DMS 273 (cell line): ENCODE measurements around the gene PHLDB3.
"Not testable (repeated sequence)": the region's sequence is repeated elsewhere in the genome, so short reads cannot be mapped to it uniquely, and the experiment has no call there.

Experiments used
- DNase-seq: peaks from one replicate; lab custom pipeline; 2025; ENCODE audit not compliant: unreplicated experiment; lab: John Stamatoyannopoulos, UW

Gene PHLDB3

GRCh38 chr19:43446746-43447489 lies 57.6 kb downstream of the PHLDB3 start:
- peak; percentile 85 for DNase-seq

GRCh38 chr19:43445426-43445825 lies 59.1 kb downstream of the PHLDB3 start:
- DNase-seq = no peak

- no peak for DNase-seq
Observed at GRCh38 chr19:43444531-43445287, 59.8 kb downstream of the PHLDB3 start.

- DNase-seq = not testable (repeated sequence)
Observed at GRCh38 chr19:43444091-43444490, 60.5 kb downstream of the PHLDB3 start.

DNA sequence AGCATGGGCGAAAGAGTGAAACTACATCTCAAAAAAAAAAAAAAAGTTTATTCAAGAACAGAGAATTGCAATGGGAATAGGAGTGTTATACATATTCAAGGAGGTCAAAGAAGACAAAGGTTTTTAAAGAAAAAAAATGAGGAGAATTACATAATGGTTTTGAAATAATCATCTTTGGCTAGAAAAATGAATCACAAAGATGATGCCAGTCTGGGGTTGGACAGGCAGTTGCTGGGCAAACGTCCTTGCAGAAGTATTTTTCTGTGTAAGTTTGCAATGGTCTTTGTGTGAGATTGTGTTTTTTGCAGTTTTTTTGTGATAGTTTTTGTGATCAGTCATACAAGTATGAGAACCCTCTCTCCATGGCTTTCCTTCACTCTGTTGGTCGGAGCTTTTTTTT lies 62.8 kb downstream of the PHLDB3 start:
- DNase-seq = no peak

DNA sequence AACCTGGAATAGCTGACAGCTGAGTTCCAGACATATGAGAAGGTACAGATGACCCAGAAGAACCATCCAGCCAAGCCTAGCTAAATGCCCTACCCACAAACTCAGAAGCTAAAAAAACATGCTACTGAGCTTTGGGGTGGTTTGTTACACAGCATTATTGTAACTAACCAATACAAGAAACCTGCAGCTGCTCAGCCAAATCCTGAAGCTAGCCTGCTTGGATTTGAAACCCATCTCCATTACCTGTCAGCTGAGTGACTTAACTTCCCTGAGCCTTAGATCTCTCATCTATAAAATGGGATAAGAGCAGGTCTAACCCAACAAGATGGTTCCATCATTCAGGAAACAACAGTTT lies 64.9 kb downstream of the PHLDB3 start:
- no peak for DNase-seq

DNA sequence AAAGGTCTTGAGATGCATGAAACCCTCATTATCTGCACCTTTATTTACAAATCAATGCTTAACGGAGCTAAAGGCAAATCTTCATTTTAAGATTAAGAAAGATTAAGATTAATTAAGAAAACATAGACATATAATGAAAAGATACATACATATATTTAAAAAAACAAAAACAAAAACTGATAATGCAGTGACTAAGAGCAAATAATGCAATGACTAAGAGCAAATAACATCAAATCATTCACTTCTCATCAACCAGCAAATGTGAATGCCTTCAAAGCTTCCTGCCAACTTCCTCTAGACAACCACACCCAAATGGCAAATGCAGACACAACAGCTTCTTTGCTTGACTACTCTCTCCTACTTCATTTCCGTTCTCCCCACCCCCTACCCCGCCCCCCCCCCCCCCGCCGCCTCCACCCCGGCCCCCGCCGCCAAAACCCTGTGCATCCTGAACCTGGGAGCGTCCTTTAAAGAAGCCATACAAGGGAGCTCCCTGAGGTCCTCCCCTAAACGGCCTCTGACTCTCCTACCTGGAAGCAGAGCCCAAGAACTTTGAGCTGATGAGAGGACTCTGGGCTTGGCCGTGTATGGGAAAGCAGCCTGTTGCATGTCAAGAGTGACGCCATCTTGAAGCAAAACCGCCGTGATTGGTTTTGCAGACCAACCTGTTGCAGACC lies 65.4 kb downstream of the PHLDB3 start:
- no peak for DNase-seq

- DNase-seq = peak; percentile 36
Observed at GRCh38 chr19:43438291-43439031, 66.1 kb downstream of the PHLDB3 start.

DNA sequence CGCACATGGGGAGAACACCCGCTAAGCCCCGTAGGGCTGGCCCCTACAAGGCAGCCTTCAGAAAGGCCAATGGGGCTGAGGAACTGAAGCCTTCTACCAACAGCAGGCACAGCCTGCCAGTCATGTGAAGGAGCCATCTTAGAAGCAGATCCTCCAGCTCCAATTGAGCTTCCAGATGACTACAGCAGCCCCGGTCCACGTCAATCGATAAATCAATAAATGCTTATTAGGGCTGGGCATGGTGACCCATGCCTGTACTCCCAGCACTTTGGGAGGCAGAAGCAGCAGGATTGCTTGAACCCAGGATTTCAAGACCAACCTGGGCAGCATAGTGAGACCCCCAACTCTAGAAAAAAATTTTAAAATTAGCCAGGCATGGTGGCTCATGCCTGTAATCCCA lies 66.8 kb downstream of the PHLDB3 start:
- no peak for DNase-seq

- DNase-seq = not testable (repeated sequence)
Observed at GRCh38 chr19:43437284-43437683, 67.3 kb downstream of the PHLDB3 start.

- no peak for DNase-seq
Observed at GRCh38 chr19:43435775-43436174, 68.8 kb downstream of the PHLDB3 start.

DNA sequence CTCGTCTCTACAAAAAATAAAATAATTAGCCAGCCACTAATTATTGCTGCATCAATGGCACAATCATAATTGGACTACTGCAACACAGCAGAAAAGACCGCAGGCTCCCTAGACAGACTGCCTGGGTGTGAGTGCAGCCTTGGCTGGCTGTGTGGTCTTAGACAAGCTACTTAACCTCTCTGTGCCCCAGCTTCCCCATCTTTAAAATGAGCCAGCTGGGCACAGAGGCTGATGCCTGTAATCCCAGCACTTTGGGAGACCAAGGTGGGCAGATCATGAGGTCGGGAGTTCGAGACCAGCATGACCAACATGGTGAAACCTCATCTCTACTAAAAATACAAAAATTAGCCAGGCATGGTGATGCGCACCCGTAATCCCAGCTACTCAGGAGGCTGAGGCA lies 70.9 kb downstream of the PHLDB3 start:
- DNase-seq = no peak

DNA sequence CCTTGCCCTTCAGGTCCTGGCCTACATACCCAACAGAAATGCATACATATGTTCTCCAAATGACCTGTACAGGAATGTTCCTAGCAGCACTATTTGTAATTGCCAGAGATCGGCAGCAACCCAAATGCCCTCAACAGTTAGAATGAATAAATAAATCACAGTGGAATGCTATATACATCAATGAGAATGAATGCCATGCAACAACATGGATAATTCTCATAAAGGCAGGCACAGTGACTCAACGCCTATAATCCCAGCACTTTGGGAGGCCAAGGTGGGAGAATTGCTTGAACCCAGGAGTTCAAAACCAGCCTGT lies 71.2 kb downstream of the PHLDB3 start:
- no peak for DNase-seq

DNA sequence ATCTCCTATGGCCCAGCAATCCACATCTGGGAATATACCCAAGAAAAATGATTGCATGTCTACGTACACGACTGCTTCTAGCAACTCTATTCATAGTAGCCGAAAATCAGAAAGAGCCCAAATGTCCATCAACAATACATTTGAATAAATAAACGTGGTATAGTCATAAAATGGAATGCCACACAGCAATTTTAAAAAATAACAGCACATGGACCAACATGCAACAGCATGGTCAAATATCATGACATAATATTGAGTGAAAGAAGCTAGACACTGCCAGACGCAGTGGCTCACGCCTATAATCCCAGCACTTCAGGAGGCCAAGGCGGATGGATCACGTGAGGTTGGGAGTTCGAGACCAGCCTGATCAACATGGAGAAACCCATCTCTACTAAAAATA lies 73.6 kb downstream of the PHLDB3 start:
- DNase-seq = no peak

- no peak for DNase-seq
Observed at GRCh38 chr19:43430142-43430710, 74.3 kb downstream of the PHLDB3 start.

GRCh38 chr19:43429395-43429794 lies 75.2 kb downstream of the PHLDB3 start:
- no peak for DNase-seq

- peak; percentile 45 for DNase-seq
Observed at GRCh38 chr19:43425567-43426392, 78.8 kb downstream of the PHLDB3 start.
